Hematopoietic multipotent progenitor cell (in vitro differentiated cells): ENCODE data around the gene TNRC18. TPM values are rescaled to one million over a fixed set of nuclear protein-coding genes. Genes with fewer than 3 reads are reported as not detected.
A peak's percentile ranks its signal among the peaks of the same experiment; 100 is the strongest.

Source experiments
- DNase-seq, 3 donors: peaks; one replicate each; pipeline ENCODE4 v3.0.0-alpha.2; 2011 to 2015; ENCODE audit warnings: low read depth in 2 of 3, low spot score in 2 of 3
- total RNA-seq: library from RNA; depleted of rRNA; stranded (reverse); fragments of >200 nt; gene quantifications from one replicate; pipeline ENCODE4 v1.2.3, GENCODE V29; 2012

Gene TNRC18
- total RNA-seq, 1 donor: 214 TPM

DNA sequence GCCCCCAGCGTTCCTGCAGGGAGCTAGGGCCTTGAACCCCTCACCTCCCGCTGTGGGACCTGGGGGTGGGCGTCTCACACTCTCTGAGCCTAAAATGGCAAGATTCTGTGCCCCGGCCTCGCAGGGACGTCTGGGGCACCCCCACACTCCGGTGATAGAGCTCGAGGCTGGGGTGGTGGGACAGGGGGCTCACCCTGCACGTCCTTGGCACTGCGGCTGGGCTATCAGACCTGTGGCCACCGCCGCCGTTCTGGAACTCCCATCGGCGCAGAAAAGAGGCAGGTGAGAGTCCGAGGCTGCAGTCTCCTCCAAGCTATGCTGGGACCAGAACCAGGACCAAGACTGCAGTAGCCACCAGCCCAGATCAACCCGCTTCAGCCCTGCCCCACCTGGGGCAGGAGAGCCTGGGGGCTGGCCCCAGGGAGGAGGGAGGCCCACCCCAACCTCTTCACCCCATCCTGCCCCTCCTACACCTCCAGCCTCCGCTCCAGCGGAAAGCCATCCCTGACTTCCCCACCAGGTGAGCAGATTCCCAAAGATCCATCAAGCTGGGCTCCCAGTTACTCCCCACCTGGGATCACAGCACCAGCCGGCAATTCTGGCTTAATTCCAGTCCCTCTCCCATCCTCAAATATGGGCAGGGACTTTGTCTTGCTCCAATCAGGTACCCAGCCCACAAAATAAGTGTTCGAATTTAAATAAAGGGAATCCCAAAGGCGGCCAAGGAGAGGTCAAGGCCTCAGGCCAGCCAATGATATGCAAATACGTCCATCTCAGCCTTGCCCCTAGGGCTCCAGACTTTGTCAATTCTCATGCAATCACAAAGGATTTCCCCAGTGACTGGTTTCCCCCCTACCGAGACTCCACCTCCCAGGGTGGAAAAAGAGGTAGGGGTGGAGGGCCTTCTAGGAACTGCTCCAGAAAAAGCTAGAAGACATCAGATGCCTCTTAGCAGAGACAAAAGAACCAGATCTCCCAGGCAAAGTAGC, 16.4 kb downstream of the TNRC18 start:
- no peak for DNase-seq

- no peak for DNase-seq
Observed at GRCh38 chr7:5404421-5404826, 19.2 kb downstream of the TNRC18 start.

- DNase-seq: no peak
Observed at GRCh38 chr7:5403442-5403841, 20.2 kb downstream of the TNRC18 start.

- DNase-seq: peak in 1 of 3 donors; percentile 31
Observed at GRCh38 chr7:5397736-5398135, 25.9 kb downstream of the TNRC18 start.

DNA sequence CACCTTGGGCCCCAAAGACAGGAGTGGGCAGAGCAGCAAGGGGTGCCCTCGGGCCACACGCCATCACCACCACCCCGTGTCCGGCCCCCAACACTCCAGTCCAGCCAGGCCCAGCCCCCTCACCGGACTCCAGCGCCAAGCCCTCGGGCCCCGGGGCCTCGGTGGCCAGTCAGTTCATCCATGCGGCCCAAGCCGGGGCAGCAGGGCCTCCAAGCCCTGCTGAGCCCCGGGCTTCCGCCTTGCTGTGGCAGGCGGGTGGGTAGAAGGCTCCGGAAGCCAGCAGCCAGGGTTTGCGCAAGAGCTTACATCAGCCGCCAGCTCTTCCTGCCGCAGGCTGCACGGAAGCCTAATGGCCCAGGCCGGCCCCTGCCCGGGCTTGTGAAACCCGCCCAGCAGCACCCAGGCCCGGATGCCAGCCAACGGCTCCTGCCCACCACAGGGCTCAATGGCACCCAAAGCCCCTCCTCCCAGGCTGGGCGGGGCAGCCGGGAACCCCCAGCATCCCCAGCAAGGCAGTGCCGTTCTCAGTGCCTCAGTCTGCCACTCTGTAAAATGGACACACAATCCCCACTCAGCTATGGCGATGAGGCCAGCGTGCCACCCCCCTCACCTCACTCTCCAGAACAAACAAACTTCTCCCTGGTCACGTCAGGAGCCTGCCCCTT, 26.5 kb downstream of the TNRC18 start:
- DNase-seq: peak; percentile 87 to 99 (median 98)

- peak in 2 of 3 donors; percentile 60 to 67 for DNase-seq
Observed at GRCh38 chr7:5396542-5396941, 27.1 kb downstream of the TNRC18 start.

GRCh38 chr7:5395246-5395645, 28.4 kb downstream of the TNRC18 start:
- DNase-seq: no peak

DNA sequence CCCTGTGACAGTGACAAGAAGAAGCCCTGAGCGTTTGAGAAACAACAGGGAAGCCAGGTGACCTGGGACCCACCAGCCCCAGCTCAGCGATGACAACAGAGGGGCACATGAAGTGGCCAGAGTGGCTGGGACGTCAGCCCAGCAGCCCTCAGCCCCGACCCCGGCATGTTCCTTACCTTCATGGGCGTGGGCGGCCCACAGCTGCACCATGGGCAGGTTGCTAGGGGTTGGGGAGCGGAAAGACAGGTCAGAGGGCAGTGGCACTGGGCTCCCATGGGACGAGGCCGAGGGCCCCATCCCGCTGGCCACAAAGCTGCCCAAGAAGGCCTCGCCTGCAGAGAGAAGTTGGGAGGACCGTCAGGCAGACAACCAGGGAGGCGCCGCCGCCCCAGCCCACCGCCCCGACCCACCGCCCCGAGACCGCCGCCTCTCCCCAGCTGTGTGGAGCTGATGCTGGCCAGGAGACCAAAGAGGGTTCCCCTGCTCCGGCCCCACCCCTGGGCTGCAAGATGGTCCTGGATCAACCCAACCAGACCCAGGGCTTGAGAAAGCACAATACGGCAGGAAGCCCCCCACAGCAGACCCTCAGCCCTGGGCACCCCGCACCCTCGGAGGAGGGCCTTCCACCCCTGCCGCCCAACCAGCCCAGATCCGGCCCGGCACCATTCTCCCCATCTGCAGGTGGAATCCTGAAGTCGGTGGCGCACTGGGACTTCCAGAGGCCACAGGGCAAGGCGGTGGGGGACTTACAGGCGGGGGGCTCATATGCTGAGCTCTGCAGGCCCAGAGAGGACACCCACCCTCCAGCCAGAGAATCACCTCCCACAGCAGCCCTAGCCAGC, 29.1 kb downstream of the TNRC18 start:
- DNase-seq: no peak

- no peak for DNase-seq
Observed at GRCh38 chr7:5393748-5394147, 29.9 kb downstream of the TNRC18 start.

GRCh38 chr7:5393328-5393727, 30.3 kb downstream of the TNRC18 start:
- no peak for DNase-seq

GRCh38 chr7:5390918-5391317, 32.7 kb downstream of the TNRC18 start:
- no peak for DNase-seq

- DNase-seq: no peak
Observed at GRCh38 chr7:5388905-5389433, 34.7 kb downstream of the TNRC18 start.

- no peak for DNase-seq
Observed at GRCh38 chr7:5388273-5388901, 35.2 kb downstream of the TNRC18 start.

- DNase-seq: no peak
Observed at GRCh38 chr7:5387711-5388245, 35.9 kb downstream of the TNRC18 start.

DNA sequence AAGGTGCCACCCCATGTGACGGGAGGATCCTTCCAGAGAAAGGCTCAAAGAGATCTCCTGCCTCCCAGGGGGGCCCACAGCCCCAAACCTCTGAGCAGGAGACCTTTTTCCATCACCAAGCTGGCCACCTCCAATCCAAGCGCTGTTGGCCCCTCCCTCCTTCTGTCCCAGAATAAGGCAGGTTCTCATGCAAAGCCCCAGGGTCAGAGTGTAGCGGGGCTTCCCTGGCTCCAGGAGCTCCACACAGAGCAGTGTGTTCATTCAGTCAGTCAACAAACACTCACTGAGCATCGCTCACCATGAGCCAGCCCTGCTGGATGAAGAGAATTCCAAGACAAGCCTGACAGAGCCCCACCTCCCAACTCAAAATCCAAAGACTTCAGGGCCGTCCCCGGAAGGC, 39.0 kb downstream of the TNRC18 start:
- no peak for DNase-seq

DNA sequence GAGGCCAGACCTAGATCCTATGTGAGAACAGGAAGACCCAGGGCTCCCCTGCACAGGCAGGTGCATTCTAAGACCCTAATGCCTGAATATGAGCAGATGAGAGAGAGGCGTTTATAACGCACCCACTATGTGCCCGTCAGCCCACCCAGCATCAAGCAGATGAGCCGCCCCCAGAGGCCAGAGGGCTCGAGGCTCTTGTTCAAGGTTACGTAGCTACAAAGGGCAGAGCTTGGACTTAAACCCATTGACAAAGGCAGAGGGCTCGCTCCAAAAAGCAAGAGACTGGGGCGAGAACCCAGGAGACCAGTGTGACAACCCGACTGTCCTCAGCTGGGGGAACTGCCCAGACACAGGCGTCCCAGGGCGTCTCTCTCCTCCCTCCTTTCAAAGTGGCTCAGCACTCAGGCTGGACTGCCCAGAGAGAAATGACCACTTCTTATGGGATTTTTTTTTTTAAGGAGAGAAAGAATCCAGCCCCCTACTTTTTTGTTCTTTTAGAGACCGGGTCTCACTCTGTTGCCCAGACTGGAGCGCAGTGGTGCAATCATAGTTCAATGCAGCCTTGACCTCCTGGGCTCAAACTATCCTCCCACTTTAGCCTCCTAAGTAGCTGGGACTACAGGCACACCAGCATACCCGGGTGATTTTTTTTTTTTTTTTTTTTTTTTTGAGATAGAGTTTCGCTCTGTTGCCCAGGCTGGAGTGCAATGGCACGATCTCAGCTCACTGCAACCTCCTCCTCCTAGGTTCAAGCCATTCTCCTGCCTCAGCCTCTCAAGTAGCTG, 40.1 kb downstream of the TNRC18 start:
- no peak for DNase-seq

GRCh38 chr7:5382281-5382892, 41.2 kb downstream of the TNRC18 start:
- DNase-seq: peak in 2 of 3 donors; percentile 24 to 54

DNA sequence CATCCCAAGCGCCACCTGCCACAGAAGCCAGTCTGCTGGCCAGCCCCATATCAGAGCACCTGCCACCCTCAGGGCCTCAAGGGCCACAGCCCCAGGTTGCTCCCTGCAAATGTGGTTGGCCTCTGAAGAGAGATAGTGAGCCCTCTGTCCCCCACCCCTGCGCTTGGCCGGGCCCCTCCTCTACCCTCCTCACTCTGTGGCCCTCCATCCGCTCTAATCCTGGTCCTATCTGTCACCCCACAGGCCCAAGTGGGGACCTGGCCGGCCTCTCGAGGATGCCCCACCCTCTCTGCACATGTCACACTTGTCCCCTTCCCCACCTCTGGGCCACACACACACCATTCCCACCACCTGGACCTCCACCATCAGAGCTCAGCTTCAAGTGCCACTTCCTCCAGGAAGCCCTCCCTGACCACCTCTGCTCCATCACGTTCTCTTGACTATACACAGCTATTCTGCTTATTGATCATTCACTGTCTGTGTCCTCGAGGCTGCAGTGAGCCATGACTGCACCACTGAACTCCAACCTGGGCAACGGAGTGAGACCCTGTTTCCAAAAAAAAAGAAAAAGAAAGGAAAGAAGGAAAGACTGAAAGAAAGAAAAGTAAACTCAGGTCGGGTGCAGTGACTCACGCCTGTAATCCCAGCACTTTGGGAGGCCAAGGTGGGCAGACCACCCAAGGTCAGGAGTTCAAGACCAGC, 42.4 kb downstream of the TNRC18 start:
- no peak for DNase-seq
